Stimulated activated CD8-positive, alpha-beta memory T cell treated with anti-CD3 and anti-CD28 coated beads, Interleukin-12 subunit alpha, Interleukin-12 subunit beta, amount 100 ng/mL, for 24 hours (primary cell): Measurements from ENCODE around the gene DDX51.

Experiments
- DNase-seq: peaks from one replicate; pipeline ENCODE4 v3.0.0-alpha.2; 2020; ENCODE audit errors: extremely low read depth

Gene DDX51

GRCh38 chr12:132167611-132168310 lies 23.6 kb upstream of the DDX51 start:
- no peak for DNase-seq

- no peak for DNase-seq
Measured at GRCh38 chr12:132166801-132167591, 22.9 kb upstream of the DDX51 start.

- no peak for DNase-seq
Measured at GRCh38 chr12:132166093-132166492, 22.0 kb upstream of the DDX51 start.

- no peak for DNase-seq
Measured at GRCh38 chr12:132165584-132165983, 21.5 kb upstream of the DDX51 start.

GRCh38 chr12:132164426-132164825 lies 20.3 kb upstream of the DDX51 start:
- DNase-seq, result no peak

- no peak for DNase-seq
Measured at GRCh38 chr12:132163911-132164288, 19.8 kb upstream of the DDX51 start.

GRCh38 chr12:132163041-132163910 lies 19.2 kb upstream of the DDX51 start:
- no peak for DNase-seq

GRCh38 chr12:132162508-132163031 lies 18.5 kb upstream of the DDX51 start:
- no peak for DNase-seq

GRCh38 chr12:132161796-132162507 lies 17.8 kb upstream of the DDX51 start:
- DNase-seq, result no peak

GRCh38 chr12:132161036-132161781 lies 17.1 kb upstream of the DDX51 start:
- DNase-seq, result no peak

GRCh38 chr12:132160601-132161035 lies 16.5 kb upstream of the DDX51 start:
- no peak for DNase-seq

- no peak for DNase-seq
Measured at GRCh38 chr12:132160016-132160415, 15.9 kb upstream of the DDX51 start.

- DNase-seq, result no peak
Measured at GRCh38 chr12:132159555-132160003, 15.5 kb upstream of the DDX51 start.

GRCh38 chr12:132158677-132159554 lies 14.8 kb upstream of the DDX51 start:
- DNase-seq, result no peak

GRCh38 chr12:132157733-132158409 lies 13.8 kb upstream of the DDX51 start:
- DNase-seq, result no peak

GRCh38 chr12:132156573-132157325 lies 12.6 kb upstream of the DDX51 start:
- DNase-seq, result no peak

- no peak for DNase-seq
Measured at GRCh38 chr12:132155771-132156572, 11.9 kb upstream of the DDX51 start.
